SU-DHL-6 (cell line): ENCODE data around the gene PTGER1.

Source experiments
- EZH2phosphoT487 ChIP-seq: fragments of 200-600 bp; sonication (generic), shearing (Covaris generic); conservative IDR thresholded peaks from 2 replicates; pipeline ENCODE4 v1.6.1; 2018; ENCODE audit warnings: mild to moderate bottlenecking, antibody characterized with exemption, low read length, moderate library complexity, mixed read lengths
- TF ChIP-seq, protein P1 (sequence below): fragments of 200-600 bp; sonication (generic); IDR thresholded peaks from one replicate; pipeline ENCODE4 v1.5.1; 2017; ENCODE audit warnings: antibody characterized with exemption, mild to moderate bottlenecking, low read length, moderate library complexity; ENCODE audit not compliant: insufficient read depth, poor library complexity, severe bottlenecking

GRCh38 chr19:14450168-14450874, 24.8 kb downstream of the PTGER1 start:
- TF ChIP-seq, protein P1, sequence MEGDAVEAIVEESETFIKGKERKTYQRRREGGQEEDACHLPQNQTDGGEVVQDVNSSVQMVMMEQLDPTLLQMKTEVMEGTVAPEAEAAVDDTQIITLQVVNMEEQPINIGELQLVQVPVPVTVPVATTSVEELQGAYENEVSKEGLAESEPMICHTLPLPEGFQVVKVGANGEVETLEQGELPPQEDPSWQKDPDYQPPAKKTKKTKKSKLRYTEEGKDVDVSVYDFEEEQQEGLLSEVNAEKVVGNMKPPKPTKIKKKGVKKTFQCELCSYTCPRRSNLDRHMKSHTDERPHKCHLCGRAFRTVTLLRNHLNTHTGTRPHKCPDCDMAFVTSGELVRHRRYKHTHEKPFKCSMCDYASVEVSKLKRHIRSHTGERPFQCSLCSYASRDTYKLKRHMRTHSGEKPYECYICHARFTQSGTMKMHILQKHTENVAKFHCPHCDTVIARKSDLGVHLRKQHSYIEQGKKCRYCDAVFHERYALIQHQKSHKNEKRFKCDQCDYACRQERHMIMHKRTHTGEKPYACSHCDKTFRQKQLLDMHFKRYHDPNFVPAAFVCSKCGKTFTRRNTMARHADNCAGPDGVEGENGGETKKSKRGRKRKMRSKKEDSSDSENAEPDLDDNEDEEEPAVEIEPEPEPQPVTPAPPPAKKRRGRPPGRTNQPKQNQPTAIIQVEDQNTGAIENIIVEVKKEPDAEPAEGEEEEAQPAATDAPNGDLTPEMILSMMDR = no peak
- no peak for TF ChIP-seq EZH2phosphoT487
